ENCODE data around the gene RPL26. TPM values are rescaled to one million over a fixed set of nuclear protein-coding genes. Genes with fewer than 3 reads are reported as not detected.
"Not testable (repeated sequence)": the region's sequence is repeated elsewhere in the genome, so short reads cannot be mapped to it uniquely, and the experiment has no call there.

RPL26 gene
- total and polyA plus RNA-seq, 7 donors: 3,681 to 6,374 (median 4,708) TPM

- intact Hi-C loops (cut with DNase I): no loop called here
- TF ChIP-seq EP300 (IDR thresholded peaks at IDR 0.05): no peak
- no peak for TF ChIP-seq POLR2A (IDR thresholded peaks at IDR 0.05)
- no peak for TF ChIP-seq POLR2AphosphoS5 (IDR thresholded peaks at IDR 0.05)
- TF ChIP-seq CTCF (IDR thresholded peaks at IDR 0.05): no peak
- no peaks in the 10 kb centered on the region for H3K9me3 ChIP-seq
- peaks cover 1 to 48% (median 30%) of the 10 kb centered on the region in 4 donors for H3K36me3 ChIP-seq
- peak overlapping the region; percentile 65 to 86 (median 71) for H3K4me3 ChIP-seq
- H3K4me1 ChIP-seq: peaks cover 0 to 36% (median 26%) of the 10 kb centered on the region in 4 donors
- H3K27ac ChIP-seq: peak overlapping the region; percentile 87 to 92 (median 88)
- 10 to 24% methylated on average over 18 of the region's 18 CpGs for WGBS, 2 donors
- no peak for DNase-seq
- H3K27me3 ChIP-seq: no peaks in the 10 kb centered on the region
Observed at GRCh38 chr17:8375738-8376259, 7.2 kb downstream of the RPL26 start.

GRCh38 chr17:8373856-8374255 is 9.1 kb downstream of the RPL26 start:
- H3K27ac ChIP-seq; intact Hi-C loops (cut with DNase I); H3K27me3 ChIP-seq; H3K9me3 ChIP-seq; DNase-seq; H3K4me3 ChIP-seq: not testable (repeated sequence)
- WGBS, 2 donors: 95 to 96% methylated on average over 26 of the region's 26 CpGs
- H3K4me1 ChIP-seq: peaks cover 0 to 21% (median 18%) of the 10 kb centered on the region in 4 donors
- H3K36me3 ChIP-seq: peaks cover 9 to 46% (median 22%) of the 10 kb centered on the region in 4 donors

- no peaks in the 10 kb centered on the region for H3K27me3 ChIP-seq
- intact Hi-C loops (cut with DNase I): no loop called here
- H3K36me3 ChIP-seq: peaks cover 6 to 42% (median 12%) of the 10 kb centered on the region in 4 donors
- no peaks in the 10 kb centered on the region for H3K9me3 ChIP-seq
- no peak for DNase-seq
- TF ChIP-seq POLR2AphosphoS5 (IDR thresholded peaks at IDR 0.05): no peak
- TF ChIP-seq CTCF (IDR thresholded peaks at IDR 0.05): no peak
- no peak for TF ChIP-seq POLR2A (IDR thresholded peaks at IDR 0.05)
- TF ChIP-seq EP300 (IDR thresholded peaks at IDR 0.05): no peak
- WGBS, 2 donors: 91% methylated on average over 7 of the region's 7 CpGs
- H3K4me3 ChIP-seq: no peak overlapping the region
- no peak overlapping the region for H3K27ac ChIP-seq
- peaks cover 0 to 21% (median 18%) of the 10 kb centered on the region in 4 donors for H3K4me1 ChIP-seq
Observed at GRCh38 chr17:8372422-8372821, 10.6 kb downstream of the RPL26 start.

- 83 to 92% methylated on average over 4 of the region's 4 CpGs for WGBS, 2 donors
- intact Hi-C loops (cut with DNase I): no loop called here
Observed at GRCh38 chr17:8371786-8372185, 11.2 kb downstream of the RPL26 start.

GRCh38 chr17:8369944-8370343 is 13.0 kb downstream of the RPL26 start:
- no peak for TF ChIP-seq CTCF (IDR thresholded peaks at IDR 0.05)
- no peak for TF ChIP-seq EP300 (IDR thresholded peaks at IDR 0.05)
- TF ChIP-seq POLR2A (IDR thresholded peaks at IDR 0.05): no peak
- no peak for TF ChIP-seq POLR2AphosphoS5 (IDR thresholded peaks at IDR 0.05)

More at GRCh38 chr17:8371786-8372185, 11.2 kb downstream of the RPL26 start:
- no peaks in the 10 kb centered on the region for H3K9me3 ChIP-seq
- no peak overlapping the region for H3K27ac ChIP-seq
- no peak for DNase-seq
- no peak overlapping the region for H3K4me3 ChIP-seq
- H3K27me3 ChIP-seq: no peaks in the 10 kb centered on the region
- TF ChIP-seq POLR2AphosphoS5 (IDR thresholded peaks at IDR 0.05) (no peak), POLR2A (IDR thresholded peaks at IDR 0.05) (no peak), CTCF (IDR thresholded peaks at IDR 0.05) (no peak), EP300 (IDR thresholded peaks at IDR 0.05) (no peak)
- peaks cover 6 to 36% (median 12%) of the 10 kb centered on the region in 4 donors for H3K36me3 ChIP-seq
- H3K4me1 ChIP-seq: peaks cover 0 to 17% (median 14%) of the 10 kb centered on the region in 4 donors

More at GRCh38 chr17:8369944-8370343, 13.0 kb downstream of the RPL26 start:
- no peak overlapping the region for H3K27ac ChIP-seq
- intact Hi-C loops (cut with DNase I): no loop called here
- H3K4me3 ChIP-seq: no peak overlapping the region
- DNase-seq: no peak
- H3K27me3 ChIP-seq: no peaks in the 10 kb centered on the region
- peaks cover 0 to 16% (median 6%) of the 10 kb centered on the region in 4 donors for H3K4me1 ChIP-seq
- peaks cover 6 to 36% (median 12%) of the 10 kb centered on the region in 4 donors for H3K36me3 ChIP-seq
- 76 to 94% methylated on average over 8 of the region's 8 CpGs for WGBS, 2 donors
- no peaks in the 10 kb centered on the region for H3K9me3 ChIP-seq

All from sigmoid colon (tissue), 7 donors.